ENCODE results near the gene SSMEM1. TPM values are rescaled to one million over a fixed set of nuclear protein-coding genes. Genes with fewer than 3 reads are reported as not detected.

The SSMEM1 gene
- total RNA-seq, 1 experiment from 2014 or later: not detected

GRCh38 chr7:130191791-130192190, 15.9 kb upstream of the SSMEM1 start:
- H3K9me3 ChIP-seq (ENCODE audit: control insufficient read depth, insufficient read depth, low read depth, low read length): no peaks in the 10 kb centered on the region
- H3K27ac ChIP-seq (ENCODE audit: low read length): no peak overlapping the region
- in situ Hi-C loops (cut with HindIII; ENCODE audit: low pct_unique_long_range_greater_than_20kb, low sequenced_read_pairs) (no loop called here), intact Hi-C loops (cut with micrococcal nuclease; ENCODE audit: unreplicated experiment) (no loop called here)
- H3K4me1 ChIP-seq (ENCODE audit: control insufficient read depth, insufficient read depth, low read length): no peaks in the 10 kb centered on the region
- ChIA-PET CTCF (no interaction called here), POLR2A (no interaction called here)
- DNase-seq (ENCODE audit: low read depth, low spot score) (no peak), ATAC-seq (no peak)
- H3K36me3 ChIP-seq (ENCODE audit: control insufficient read depth, insufficient read depth, low read length): peaks cover 6% of the 10 kb centered on the region
- no peaks in the 10 kb centered on the region for H3K27me3 ChIP-seq (ENCODE audit: control insufficient read depth, insufficient read depth, low read length)
- BruUV-seq (replicated peaks): no TSS peak
- TF ChIP-seq SIN3A (IDR thresholded peaks at IDR 0.05; ENCODE audit: borderline replicate concordance, insufficient read depth, low read depth, low read length) (no peak), POLR2AphosphoS5 (IDR thresholded peaks at IDR 0.05; ENCODE audit: low read depth, low read length) (no peak), TCF7L2 (IDR thresholded peaks at IDR 0.05; ENCODE audit: low read depth, low read length) (no peak), REST (IDR thresholded peaks at IDR 0.05; ENCODE audit: insufficient read depth in 1 of 2, low read depth in 2 of 2, low read length in 1 of 2) (no peak), CTCF (IDR thresholded peaks at IDR 0.05) (no peak)
- no peak overlapping the region for H3K4me3 ChIP-seq (ENCODE audit: low read depth in 2 of 2, low read length in 2 of 2)

- peaks cover 15% of the 10 kb centered on the region for H3K36me3 ChIP-seq (ENCODE audit: control insufficient read depth, insufficient read depth, low read length)
- DNase-seq (ENCODE audit: low read depth, low spot score) (no peak), ATAC-seq (no peak)
- no peaks in the 10 kb centered on the region for H3K9me3 ChIP-seq (ENCODE audit: control insufficient read depth, insufficient read depth, low read depth, low read length)
- H3K4me3 ChIP-seq (ENCODE audit: low read depth in 2 of 2, low read length in 2 of 2): no peak overlapping the region
- BruUV-seq (replicated peaks): no TSS peak
- H3K27me3 ChIP-seq (ENCODE audit: control insufficient read depth, insufficient read depth, low read length): no peaks in the 10 kb centered on the region
- intact Hi-C loops (cut with micrococcal nuclease; ENCODE audit: unreplicated experiment) (no loop called here), in situ Hi-C loops (cut with HindIII; ENCODE audit: low pct_unique_long_range_greater_than_20kb, low sequenced_read_pairs) (no loop called here)
- H3K4me1 ChIP-seq (ENCODE audit: control insufficient read depth, insufficient read depth, low read length): no peaks in the 10 kb centered on the region
- ChIA-PET POLR2A (interaction anchor here (0.7 to 1.9 kb wide), 2 partner anchors 10 to 44 kb away, joined by 4 read pairs; partner anchors contain the start of gene TMEM209), CTCF (no interaction called here)
- no peak for TF ChIP-seq CTCF (IDR thresholded peaks at IDR 0.05)
- TF ChIP-seq REST (IDR thresholded peaks at IDR 0.05; ENCODE audit: insufficient read depth in 1 of 2, low read depth in 2 of 2, low read length in 1 of 2): no peak
- TF ChIP-seq POLR2AphosphoS5 (IDR thresholded peaks at IDR 0.05; ENCODE audit: low read depth, low read length): no peak
- no peak for TF ChIP-seq TCF7L2 (IDR thresholded peaks at IDR 0.05; ENCODE audit: low read depth, low read length)
- no peak overlapping the region for H3K27ac ChIP-seq (ENCODE audit: low read length)
Measured at GRCh38 chr7:130195396-130195795, 12.3 kb upstream of the SSMEM1 start.

Measured in Panc1 (cell line).